PC-3 (cell line): ENCODE measurements around the gene GALNT10. TPM values are rescaled to one million over a fixed set of nuclear protein-coding genes. Genes with fewer than 3 reads are reported as not detected.

ENCODE experiments used
- ATAC-seq: fragments of 200-7000 bp; cut with Tn5 transposase; 2 replicates; pipeline ENCODE4 v1.9.1; 2020; ENCODE audit warnings: mild to moderate bottlenecking, moderate library complexity
- BruUV-seq: library from RNA; stranded (reverse); fragments of 400-500 nt; replicated peaks from 2 replicates; lab custom pipeline; 2021; lab: Mats Ljungman, UMichigan
- CTCF ChIA-PET: fragments of 300-600 bp; sonication (Branson Sonifier 250); formaldehyde crosslinking; loops from one replicate; lab custom pipeline; 2022; ENCODE audit warnings: antibody characterized with exemption; lab: Charles Lee
- POLR2A ChIA-PET: fragments of 300-600 bp; sonication (Branson Sonifier 250); formaldehyde crosslinking; loops from one replicate; lab custom pipeline; 2022; ENCODE audit warnings: antibody characterized with exemption; ENCODE audit not compliant: unreplicated experiment; lab: Charles Lee
- DNase-seq: peaks from one replicate; pipeline ENCODE4 v3.0.0-alpha.2; 2015
- H2AFZ ChIP-seq: fragments of 300-600 bp; sonication (generic); 2 replicates; pipeline ENCODE4 v1.6.0; 2016; ENCODE audit warnings: antibody characterized with exemption, low read length
- H3F3A ChIP-seq: fragments of 300-600 bp; sonication (generic); one replicate; pipeline ENCODE4 v1.6.0; 2017; ENCODE audit warnings: antibody characterized with exemption, low read length, control low read depth, mild to moderate bottlenecking; ENCODE audit not compliant: unreplicated experiment
- H3K27ac ChIP-seq: fragments of 300-600 bp; sonication (generic); 2 replicates; pipeline ENCODE4 v1.5.1; 2016; ENCODE audit warnings: mild to moderate bottlenecking, low read length
- H3K27me3 ChIP-seq: fragments of 300-600 bp; sonication (generic); 2 replicates; pipeline ENCODE4 v1.6.1; 2016; ENCODE audit warnings: low read length, mixed read lengths
- H3K36me3 ChIP-seq: fragments of 300-600 bp; sonication (generic); 2 replicates; pipeline ENCODE4 v1.6.1; 2016; ENCODE audit warnings: low read depth, mixed run types, low read length, mixed read lengths
- H3K4me1 ChIP-seq: fragments of 300-600 bp; sonication (generic); 2 replicates; pipeline ENCODE4 v1.5.1; 2016; ENCODE audit warnings: low read length; ENCODE audit not compliant: insufficient read depth
- H3K4me2 ChIP-seq: fragments of 300-600 bp; sonication (generic); 2 replicates; pipeline ENCODE4 v1.6.0; 2016; ENCODE audit warnings: low read length
- H3K4me3 ChIP-seq: fragments of 300-600 bp; sonication (generic); 2 replicates; pipeline ENCODE4 v1.5.1; 2016; ENCODE audit warnings: mild to moderate bottlenecking, low read length, mixed read lengths
- H3K79me2 ChIP-seq: fragments of 300-600 bp; sonication (generic); 2 replicates; pipeline ENCODE4 v1.6.1; 2017; ENCODE audit warnings: low read length, mixed read lengths
- H3K9ac ChIP-seq: fragments of 300-600 bp; sonication (generic); 2 replicates; pipeline ENCODE4 v1.6.0; 2016; ENCODE audit warnings: mild to moderate bottlenecking, low read length
- H3K9me2 ChIP-seq: fragments of 300-600 bp; sonication (generic); replicated peaks from 2 replicates; pipeline ENCODE4 v1.6.1; 2016; ENCODE audit warnings: mixed run types, low read length, mixed read lengths
- H3K9me3 ChIP-seq: fragments of 300-600 bp; sonication (generic); 2 replicates; pipeline ENCODE4 v1.6.1; 2016; ENCODE audit warnings: low read length, mixed read lengths
- H4K20me1 ChIP-seq: fragments of 300-600 bp; sonication (generic); 2 replicates; pipeline ENCODE4 v1.6.1; 2016; ENCODE audit warnings: low read length, mixed read lengths
- EZH2 ChIP-seq: fragments of 300-600 bp; sonication (generic); IDR thresholded peaks from one replicate; pipeline ENCODE4 v1.6.1; 2017; ENCODE audit warnings: antibody characterized with exemption, mild to moderate bottlenecking, low read length; ENCODE audit not compliant: unreplicated experiment
- EZH2phosphoT487 ChIP-seq: fragments of 300-600 bp; sonication (generic); IDR thresholded peaks from 2 replicates; pipeline ENCODE4 v1.6.1; 2018; ENCODE audit warnings: mild to moderate bottlenecking, antibody characterized with exemption, low read length, borderline replicate concordance
- intact Hi-C: fragments of 100-400 bp; cut with micrococcal nuclease; formaldehyde crosslinking; loops from 2 replicates; pipeline ENCODE4 v1.9.0; 2023
- total RNA-seq: library from RNA; depleted of rRNA; stranded (reverse); fragments of >200 nt; gene quantifications from 2 replicates; pipeline ENCODE4 v1.2.3, GENCODE V29; 2014
- TF ChIP-seq, protein P1 (sequence below): fragments of 300-600 bp; sonication (generic); conservative IDR thresholded peaks from 2 replicates; pipeline ENCODE4 v1.5.1; 2017; ENCODE audit warnings: antibody characterized with exemption, low read depth, mild to moderate bottlenecking, low read length

Gene GALNT10
- total RNA-seq, 1 experiment from 2014 or later: 46.2 TPM

DNA sequence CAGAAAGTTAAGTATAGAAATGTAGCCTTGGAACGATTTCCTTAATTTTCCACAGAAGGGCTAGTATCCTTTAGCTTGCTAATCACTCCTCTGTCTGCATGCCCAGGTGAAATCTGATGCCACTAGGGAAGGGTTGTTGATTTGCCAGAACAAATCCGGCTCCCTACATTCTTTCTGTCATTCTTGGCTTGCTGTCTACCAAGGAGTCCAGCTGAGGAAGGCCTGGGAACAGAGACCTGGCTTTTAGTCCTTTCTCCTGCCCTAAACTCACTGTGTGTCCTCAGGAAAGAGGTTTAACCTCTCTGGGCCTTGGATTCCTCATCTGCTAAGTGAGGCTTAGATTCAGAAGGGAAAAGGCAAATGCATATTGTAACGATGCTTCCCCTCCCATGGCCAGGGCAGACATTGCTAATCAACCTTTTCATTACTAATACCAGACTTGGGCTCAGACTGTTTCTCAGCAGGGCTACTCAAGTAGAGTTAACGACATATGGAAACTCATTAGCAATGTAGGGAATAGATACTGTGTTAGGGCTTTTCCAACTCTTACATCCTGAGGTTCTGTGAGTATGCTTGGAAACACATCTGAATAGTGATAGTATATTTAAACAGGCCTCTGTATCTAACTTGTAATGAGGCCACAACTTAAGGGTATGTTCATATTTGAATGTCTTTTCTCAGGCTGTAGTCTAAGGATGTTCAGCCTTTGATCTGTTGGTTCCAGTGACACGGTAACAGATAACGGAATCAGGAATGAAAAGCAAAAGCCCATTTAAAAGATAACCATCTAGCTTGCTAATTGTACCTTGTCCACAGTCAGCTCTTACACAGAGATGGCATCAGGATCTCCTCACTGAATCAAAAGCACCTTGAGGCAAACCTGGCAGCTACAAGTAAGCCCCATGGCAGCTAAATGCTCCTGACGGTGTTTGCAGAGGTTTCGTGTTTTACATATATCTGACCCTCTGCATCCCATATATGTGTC is 4.1 kb downstream of the GALNT10 start:
- H3K27me3 ChIP-seq: no peaks in the 10 kb centered on the region
- peaks cover 7% of the 10 kb centered on the region; the same call in 1 of the 2 replicates for H4K20me1 ChIP-seq
- no peaks in the 10 kb centered on the region for H3K9me3 ChIP-seq
- no peak overlapping the region for H3K9ac ChIP-seq
- no TSS peak for BruUV-seq
- no peak overlapping the region for H2AFZ ChIP-seq
- H3K4me1 ChIP-seq: peaks cover 75% of the 10 kb centered on the region
- TF ChIP-seq EZH2phosphoT487: no peak
- TF ChIP-seq EZH2: no peak
- TF ChIP-seq, protein P1, sequence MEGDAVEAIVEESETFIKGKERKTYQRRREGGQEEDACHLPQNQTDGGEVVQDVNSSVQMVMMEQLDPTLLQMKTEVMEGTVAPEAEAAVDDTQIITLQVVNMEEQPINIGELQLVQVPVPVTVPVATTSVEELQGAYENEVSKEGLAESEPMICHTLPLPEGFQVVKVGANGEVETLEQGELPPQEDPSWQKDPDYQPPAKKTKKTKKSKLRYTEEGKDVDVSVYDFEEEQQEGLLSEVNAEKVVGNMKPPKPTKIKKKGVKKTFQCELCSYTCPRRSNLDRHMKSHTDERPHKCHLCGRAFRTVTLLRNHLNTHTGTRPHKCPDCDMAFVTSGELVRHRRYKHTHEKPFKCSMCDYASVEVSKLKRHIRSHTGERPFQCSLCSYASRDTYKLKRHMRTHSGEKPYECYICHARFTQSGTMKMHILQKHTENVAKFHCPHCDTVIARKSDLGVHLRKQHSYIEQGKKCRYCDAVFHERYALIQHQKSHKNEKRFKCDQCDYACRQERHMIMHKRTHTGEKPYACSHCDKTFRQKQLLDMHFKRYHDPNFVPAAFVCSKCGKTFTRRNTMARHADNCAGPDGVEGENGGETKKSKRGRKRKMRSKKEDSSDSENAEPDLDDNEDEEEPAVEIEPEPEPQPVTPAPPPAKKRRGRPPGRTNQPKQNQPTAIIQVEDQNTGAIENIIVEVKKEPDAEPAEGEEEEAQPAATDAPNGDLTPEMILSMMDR: no peak
- ChIA-PET POLR2A (interaction anchor here (0.6 kb wide), 1 partner anchor 12 kb away, joined by 5 read pairs; no protein-coding TSS in a partner anchor), CTCF (interaction anchor here (0.5 kb wide), 1 partner anchor 13 kb away, joined by 3 read pairs; no protein-coding TSS in a partner anchor)
- 0 out of 2 replicates have a peak overlapping the region, but pooled peaks have one; percentile 5 for H3K27ac ChIP-seq
- intact Hi-C loops: loop anchor here (1.0 to 5.0 kb wide), 3 partner anchors 93 to 212 kb away; no protein-coding TSS in a partner anchor
- H3K4me3 ChIP-seq: peak overlapping the region; percentile 77; the same call in 1 of the 2 replicates
- peaks cover 11% of the 10 kb centered on the region; the same call in 1 of the 2 replicates for H3K36me3 ChIP-seq
- no peaks in the 10 kb centered on the region for H3K9me2 ChIP-seq
- ATAC-seq (peak; percentile 24), DNase-seq (peak; percentile 73)
- peaks cover 68% of the 10 kb centered on the region for H3K79me2 ChIP-seq
- peaks cover 5% of the 10 kb centered on the region for H3F3A ChIP-seq
- peak overlapping the region; percentile 95 for H3K4me2 ChIP-seq

DNA sequence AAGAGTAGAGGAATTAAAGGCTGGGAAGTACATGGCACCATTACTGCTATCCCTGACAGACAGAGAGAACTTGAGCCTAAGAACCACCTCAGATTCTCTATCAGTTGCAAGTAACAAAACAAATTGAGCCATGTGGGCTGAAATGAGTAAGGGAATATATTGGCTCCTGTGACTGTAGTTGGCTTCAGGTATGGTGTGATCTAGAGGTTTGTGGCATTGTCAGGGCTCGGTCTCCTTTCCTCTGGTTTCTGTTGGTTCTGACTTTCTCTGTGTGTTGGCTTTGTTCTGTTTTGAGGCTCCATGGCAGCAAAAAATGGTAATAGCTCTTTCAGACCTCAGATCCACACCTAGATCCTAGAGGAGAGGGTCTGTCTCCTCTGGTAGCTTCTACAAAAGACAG is 5.7 kb downstream of the GALNT10 start:
- no TSS peak for BruUV-seq
- peaks cover 7% of the 10 kb centered on the region; the same call in 1 of the 2 replicates for H4K20me1 ChIP-seq
- peaks cover 5% of the 10 kb centered on the region for H3F3A ChIP-seq
- H3K36me3 ChIP-seq: peaks cover 15% of the 10 kb centered on the region; the same call in 1 of the 2 replicates
- CTCF ChIA-PET: interaction anchor here (1.9 kb wide), 1 partner anchor 124 kb away, joined by 9 read pairs; no protein-coding TSS in a partner anchor
- intact Hi-C loops: no loop called here
- no peaks in the 10 kb centered on the region for H3K9me2 ChIP-seq
- peaks cover 78% of the 10 kb centered on the region for H3K79me2 ChIP-seq
- no peaks in the 10 kb centered on the region for H3K27me3 ChIP-seq
- H2AFZ ChIP-seq: no peak overlapping the region
- H3K4me2 ChIP-seq: no peak overlapping the region
- TF ChIP-seq EZH2phosphoT487 (no peak), EZH2 (no peak)
- TF ChIP-seq, protein P1: no peak
- H3K4me1 ChIP-seq: peaks cover 82% of the 10 kb centered on the region
- POLR2A ChIA-PET: no interaction called here
- ATAC-seq (no peak), DNase-seq (no peak)
- no peaks in the 10 kb centered on the region for H3K9me3 ChIP-seq
- H3K4me3 ChIP-seq: no peak overlapping the region
- H3K9ac ChIP-seq: no peak overlapping the region
- H3K27ac ChIP-seq: no peak overlapping the region
